NCI-H1930 (cell line): ENCODE data around the gene ING3.
"Not testable (repeated sequence)": the region's sequence is repeated elsewhere in the genome, so short reads cannot be mapped to it uniquely, and the experiment has no call there.

Source experiments
- DNase-seq, 2 experiments: peaks; one replicate each; lab custom pipeline; 2025; lab: John Stamatoyannopoulos, UW

The ING3 gene

DNA sequence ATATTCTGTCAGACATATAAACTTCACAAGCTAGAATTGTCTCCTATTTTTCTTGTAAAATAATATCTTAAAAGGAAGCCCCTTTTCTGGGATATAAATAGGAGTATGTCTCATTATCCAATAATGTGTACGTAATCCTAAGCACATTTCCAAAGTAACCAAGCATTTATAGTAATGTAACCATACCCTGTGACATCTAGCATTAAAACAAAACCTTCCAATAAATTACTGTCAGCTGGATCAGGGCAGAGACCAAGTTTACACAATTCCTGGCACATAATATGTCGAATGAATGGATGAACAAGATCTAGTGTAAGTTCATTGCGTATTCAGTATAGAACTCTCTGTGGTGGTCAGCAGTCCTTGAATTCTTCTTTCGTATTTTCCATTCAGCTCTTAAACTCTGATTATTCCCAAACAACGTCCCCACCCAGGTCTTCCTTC is 52.2 kb downstream of the ING3 start:
- DNase-seq = no peak

DNA sequence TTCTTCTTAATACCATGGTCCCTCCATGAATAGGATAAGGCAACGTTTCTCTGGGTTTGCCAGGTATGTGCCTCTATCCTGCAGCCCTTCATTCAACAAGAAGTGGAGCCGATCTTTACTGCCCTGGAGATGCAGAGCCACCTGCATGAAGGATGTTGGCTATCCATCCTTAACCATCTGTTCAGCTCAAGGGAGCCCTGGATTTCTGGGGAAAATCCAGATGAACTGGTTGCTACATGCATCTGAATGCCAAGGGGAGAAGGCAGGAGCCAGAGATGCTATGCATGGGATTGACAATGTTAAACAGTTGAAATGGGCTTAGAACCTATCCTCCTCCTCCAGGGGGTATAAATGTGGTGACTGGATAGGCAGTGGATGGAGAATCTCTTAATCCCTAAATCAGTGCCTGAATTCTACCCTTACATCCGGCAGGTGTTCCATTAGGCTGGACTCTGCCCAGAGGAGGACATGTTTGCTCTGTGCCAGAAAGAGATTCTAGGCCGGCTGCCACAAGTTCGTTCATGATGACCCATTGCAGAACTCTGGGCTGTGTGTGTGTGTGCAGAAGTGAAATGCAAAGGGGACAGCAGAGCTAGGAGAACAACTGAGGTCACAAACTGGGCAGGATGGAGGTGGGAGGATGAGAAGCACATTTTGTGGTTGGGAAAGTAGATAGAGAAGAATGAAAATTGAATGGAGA is 53.6 kb downstream of the ING3 start:
- DNase-seq = no peak

DNA sequence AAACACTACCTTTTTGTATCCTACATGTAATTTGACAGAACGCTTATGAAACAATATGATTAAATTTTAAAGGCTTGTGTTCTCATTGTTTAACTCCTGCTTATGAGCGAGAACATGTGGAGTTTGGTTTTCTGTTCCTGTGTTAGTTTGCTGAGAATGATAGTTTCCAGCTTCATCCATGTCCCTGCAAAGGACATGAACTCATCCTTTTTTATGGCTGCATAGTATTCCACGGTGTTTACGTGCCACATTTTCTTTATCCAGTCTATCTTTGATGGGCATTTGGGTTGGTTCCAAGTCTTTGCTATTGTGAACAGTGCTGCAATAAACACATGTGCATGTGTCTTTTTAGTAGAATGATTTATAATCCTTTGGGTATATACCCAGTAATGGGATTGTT is 54.5 kb downstream of the ING3 start:
- not testable (repeated sequence) for DNase-seq

DNA sequence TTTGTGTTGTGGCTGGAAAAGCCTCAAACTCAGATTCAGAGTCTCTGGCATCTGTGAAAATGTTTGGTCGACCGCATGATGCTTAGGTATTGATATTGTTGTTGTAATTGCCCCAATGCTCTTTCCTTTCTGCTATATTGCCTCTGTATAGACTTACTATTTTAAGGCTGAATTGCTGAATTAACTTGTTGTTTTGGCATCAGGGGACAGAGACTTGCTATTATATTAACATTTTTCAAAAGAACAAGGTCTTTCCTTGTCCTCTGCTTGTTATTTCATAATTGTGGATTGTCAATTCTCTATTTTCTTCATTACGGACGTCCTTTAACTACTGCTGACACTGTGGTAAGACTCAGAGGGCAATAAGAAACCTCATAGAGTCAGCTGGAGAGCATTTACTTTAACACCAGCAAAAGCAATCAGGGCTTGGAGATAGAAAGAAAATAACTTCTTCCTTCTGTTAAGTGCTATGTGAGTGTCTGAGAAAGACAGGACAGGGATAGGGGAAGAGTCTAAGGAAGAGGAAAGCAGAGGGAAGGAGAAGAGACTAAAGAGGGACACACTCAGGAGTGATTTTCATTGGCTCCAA is 55.5 kb downstream of the ING3 start:
- no peak for DNase-seq

DNA sequence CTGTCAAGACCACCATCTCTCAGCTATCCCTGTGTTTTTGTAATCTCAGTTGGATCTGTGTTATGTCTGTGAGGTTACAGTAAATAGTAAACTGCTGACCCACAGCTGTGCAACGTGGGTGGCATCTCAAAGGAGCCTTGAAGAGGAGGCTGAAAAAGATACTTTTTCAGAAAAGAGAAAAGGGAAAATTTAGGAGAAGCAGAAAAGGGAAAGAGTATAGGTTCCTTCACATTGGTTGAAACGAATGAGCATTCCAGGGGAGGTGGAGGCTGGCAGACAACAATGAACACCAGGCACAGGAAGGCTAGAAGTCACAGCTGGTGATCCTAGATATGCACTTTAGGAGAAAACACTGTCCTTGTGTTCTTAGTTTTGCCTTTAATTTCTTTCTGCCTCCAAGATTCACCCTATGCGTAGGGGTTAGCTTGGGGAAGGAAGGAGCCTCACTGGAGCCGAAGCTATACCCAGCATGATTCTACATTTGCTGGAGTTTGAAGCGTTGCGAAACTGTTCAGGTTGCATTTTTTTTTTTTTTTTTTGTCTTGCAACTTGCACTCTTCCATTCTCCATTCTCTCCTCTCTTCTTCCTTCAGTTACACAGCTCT is 56.2 kb downstream of the ING3 start:
- DNase-seq = no peak

DNA sequence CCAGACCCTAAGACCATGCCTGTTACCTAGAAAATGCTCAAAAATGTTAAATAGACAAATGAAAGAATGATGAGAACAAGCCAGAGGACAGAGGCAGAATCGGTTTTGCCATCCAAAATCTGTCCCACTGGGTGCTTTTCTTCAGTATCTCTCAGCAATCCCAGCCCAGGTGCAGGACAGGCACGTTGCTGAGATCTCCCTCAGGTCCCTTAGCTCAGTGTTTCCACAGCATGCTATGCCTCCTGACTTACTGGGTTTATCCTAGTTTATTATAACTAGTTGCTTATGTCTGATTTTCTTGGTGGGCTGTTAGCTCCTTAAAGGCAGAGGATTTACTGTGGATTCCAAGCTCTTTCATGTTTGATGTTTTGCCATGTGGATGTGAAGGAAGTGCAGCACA is 58.2 kb downstream of the ING3 start:
- no peak for DNase-seq

DNA sequence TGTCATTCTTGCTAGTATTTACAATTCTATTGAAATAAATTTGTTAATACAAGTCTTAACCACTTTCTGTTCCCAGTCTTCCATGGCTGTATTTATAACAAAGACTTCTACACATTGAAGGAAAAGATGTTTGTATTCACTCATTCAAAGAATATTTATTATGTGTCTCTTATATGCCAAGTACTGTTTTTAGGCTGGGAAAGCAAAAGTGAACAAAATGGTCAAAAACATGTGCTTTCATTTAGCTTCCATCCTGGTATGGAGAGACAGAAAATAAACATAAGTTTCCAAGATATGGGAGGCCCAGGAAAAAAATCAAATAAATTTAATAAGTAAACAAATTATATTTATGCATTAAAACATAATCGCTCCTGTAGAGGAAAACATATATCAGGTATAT is 60.8 kb downstream of the ING3 start:
- DNase-seq = no peak

DNA sequence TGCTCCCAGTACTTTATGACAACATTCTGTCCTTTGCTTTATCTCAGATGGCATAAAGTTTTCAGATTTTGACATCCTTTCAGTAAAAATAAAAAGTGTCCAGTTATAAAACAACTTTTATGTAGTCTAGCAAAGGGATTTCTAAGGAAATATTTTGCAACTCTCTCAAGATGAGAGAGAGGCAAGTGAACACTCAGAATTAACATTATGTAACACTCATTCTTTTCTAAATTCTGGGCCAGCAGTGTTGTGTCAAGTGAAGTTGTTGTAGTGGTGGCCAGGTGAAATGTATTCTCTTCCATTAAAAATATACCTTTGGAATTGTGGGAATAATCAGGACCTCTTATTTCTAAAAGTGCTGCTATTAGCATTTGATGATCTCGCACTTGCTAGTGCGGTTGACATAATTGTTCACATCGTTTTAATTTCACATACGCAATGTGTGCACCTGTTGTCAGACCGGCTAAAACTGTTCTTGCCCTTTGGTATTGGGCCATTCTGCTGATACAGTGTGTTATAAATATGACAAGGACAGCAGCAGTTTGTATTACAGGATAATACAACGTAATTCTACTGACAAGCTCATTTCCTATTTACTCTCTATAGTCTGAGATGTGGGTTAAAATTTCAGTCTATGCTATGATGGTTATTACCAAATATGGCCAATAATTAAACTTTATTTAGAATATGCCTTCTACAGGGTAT is 61.7 kb downstream of the ING3 start:
- DNase-seq = no peak

DNA sequence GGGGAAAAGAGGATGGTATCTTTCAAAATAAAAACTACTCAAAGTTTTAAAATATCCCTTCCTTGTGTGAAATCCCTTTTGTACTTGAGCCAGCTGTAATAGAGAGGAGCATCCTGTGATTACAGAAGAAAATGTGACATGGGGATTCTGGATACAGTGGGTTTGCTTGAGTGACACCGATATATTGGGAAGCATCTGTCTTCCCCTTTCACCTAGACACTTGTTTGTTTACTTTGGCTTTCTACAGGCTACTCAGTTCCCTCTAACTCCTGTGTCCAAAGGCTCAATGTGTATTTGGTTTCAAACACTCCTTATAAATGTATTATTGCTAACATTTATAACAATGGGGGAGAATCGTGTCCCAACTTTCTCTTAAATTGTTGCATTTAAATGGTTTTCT is 62.3 kb downstream of the ING3 start:
- DNase-seq = no peak

DNA sequence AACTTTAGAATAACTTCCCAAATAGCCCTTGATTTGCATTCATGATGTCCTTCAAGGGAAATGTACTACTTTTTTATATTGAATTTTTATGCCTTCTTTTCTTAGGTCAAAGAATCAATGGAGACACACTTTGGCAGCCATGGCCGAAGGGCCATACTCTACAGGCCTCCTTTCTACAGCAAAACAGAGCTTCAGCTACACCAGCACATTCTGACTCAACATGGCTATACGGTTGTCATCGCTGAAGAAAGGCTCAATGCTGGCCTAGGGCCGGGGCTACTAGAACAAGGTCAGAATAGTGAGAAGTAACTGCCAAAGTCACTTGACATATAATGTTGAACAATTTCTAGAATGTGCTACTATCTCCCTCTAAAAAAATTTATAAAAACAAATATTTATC is 65.0 kb downstream of the ING3 start:
- no peak for DNase-seq

DNA sequence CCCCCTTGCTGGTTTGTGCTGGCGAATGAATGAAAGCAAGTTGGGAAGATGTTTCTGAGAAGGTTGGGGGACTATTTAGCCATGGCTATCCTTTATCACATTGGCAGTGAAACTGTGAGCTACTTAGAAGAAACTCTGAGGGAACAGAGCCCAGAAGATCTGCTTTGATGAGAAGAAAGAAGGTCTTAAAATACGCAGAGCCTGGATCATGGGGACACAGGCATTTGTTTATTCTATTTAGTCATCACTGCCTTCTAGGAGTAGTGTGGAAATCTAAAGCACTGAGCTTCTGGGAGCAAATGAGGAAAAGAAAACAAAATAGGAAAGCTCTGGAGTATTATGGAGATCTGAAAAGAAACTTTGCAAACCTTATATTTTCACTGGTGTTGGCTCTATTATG is 66.4 kb downstream of the ING3 start:
- no peak for DNase-seq

DNA sequence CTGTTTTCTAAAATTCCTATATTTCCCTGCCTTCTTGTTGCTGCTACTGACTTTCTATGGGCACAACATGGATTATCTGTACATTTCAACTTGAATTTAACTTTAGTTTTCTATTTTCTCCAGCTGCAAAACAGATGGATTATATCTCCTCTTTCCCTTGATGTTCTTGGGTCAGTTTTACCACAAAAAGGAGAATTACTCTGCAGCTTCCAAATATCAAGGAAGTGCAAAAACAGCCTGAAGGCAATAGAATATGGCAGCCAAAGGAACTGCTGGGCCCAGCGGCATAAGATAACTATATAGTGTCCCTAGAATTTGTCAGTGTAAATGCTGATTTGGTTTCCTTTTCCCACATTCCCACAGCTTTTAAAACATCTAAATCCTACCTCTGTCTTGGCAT is 67.0 kb downstream of the ING3 start:
- DNase-seq = no peak

DNA sequence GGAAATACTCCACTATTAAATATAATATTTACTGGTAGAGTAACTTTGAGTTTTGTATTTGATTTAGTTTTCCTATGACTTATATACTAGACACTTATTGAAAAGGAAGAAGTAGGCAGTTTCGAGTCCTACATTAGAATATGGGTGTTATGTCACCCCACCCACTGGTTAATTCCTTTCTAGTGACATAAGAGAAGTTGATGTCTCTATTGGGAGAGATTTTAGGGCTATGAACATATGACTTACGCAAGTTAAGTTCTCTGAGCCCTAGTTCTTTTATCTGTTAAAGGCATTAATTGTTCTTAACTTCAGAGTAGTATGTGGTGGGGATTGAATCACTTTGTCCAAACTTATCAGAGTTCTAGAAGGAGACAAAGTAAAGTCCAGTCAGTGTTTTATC is 68.4 kb downstream of the ING3 start:
- DNase-seq = no peak

DNA sequence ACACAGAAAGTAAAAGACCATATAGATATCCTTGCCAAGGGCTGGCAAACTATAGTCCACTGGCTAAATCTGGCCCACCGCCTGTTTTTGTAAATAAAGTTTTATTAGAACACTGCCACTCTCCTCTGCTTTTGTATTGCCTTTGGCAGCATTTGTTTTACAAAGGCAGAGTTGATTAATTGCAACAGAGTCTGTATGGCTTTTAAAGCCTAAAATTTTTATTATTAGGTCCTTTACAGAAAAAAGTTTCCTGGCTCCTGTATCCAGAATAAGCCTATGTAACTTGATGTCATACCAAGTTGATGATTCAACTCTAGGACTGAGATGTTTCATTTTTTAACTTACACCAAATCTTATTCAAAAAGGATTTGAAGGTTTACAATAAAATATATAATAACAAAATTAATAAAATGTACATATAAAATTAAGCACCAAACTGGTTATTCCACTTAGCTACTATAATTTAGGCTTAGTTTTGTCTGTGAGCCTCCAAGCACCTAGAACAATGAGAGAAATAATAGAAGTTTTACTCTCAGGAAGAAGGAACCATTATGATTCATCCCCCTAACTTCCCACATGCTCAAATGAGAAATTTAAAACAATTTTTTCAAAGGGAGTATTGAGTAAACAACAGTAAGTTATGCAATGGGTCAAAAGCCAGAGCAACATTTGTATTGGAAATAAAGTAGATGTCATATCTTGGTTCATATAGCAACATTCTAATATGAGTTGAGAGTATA is 69.8 kb downstream of the ING3 start:
- no peak for DNase-seq

DNA sequence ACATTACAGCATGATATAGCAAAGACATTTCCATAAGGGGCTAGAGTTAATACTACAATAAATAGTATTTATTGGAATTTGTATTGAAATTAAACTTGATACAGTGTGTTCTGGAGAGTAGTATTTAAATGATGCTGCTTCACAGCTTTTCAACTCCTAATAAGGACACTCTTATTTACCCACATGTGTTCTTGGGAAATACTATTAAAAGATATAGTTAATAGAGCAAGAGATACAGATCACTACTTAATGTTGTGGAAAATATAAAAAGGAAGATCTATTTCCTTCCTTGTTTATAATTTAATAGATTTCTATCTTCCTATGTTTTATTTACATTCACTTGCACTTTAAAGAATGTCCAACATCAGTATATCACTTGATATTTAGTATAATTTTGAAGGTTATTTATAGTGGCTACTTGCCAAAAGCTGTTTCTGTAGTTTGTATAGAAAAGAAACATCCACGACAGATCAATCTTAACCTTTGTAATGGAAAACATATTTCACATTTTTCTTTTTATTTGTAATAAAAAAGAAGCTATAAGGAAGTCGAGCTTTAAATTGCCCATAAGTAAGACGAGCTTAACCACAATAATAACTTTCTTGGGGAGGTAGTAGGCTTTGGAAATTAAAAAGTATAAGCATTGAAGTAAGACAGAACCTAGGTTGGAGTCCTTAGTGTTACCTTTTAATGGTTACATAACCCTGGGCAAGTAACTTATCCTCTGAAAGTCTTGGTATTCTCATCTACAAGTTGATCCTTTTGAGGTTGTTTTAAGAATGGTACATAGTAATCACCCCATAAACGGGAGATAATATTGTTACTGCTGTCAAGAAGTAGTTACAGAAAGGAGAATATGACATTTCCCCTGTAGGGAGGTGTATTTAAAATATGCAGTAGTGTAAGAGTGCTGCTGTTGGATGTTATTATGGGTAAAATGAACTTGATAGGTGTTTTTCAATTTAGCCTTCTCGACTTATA is 70.7 kb downstream of the ING3 start:
- DNase-seq = no peak

DNA sequence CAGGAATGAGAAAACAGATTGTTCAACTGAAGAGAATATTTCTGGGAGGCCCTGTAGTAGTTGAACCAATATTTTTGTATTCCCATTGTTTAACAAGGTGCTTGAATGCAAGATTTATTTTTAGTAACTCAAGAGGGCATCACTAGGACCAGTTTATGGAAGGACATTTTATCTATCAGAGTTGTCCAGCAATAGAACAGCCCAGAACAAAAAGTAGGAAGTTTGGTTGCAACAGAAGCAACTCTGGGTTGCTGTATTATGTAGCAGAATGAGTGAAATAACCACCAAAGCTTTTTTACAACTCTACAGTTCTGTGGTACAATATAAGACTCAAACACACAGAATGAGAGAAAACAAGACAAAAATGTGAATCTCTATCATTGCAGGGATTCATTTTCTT is 72.6 kb downstream of the ING3 start:
- DNase-seq = no peak

DNA sequence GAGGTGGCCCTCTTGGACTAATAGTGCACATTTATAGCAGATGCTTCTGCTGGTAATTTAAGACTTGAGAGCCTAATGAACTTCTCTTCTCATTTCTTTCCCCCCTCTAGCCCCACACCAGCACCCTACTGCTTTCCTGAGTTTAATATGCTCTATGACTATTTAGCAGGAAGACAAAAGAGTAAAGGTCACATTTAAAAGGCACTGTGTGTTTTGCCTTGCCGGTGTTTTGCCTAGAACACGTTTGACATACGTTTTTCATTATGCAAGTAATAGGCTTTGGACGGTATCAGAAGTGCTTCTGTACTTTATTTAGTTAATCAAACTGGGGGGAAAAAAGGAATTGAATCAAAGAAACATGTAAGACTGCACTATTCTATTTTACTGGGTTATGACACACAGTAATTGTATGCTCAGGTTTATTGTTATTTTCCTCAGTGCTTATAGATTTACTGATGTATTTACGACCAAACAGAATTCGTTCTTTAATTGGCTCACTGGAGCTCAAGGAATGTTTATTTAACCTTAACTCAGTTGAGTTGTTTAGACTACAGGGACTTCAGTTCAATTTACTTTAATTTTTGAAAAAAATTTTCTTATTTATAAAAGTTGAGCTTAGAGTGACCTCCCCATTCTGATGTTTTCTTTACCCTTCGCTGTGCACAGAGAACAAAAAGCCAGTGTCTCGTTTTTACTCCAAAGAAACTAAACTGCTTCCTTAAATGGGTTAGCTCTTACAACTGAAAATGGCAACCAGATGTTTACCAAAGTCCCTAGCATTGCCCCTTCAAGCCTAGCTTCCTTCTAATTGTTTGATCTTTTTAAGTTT is 73.3 kb downstream of the ING3 start:
- DNase-seq = no peak

DNA sequence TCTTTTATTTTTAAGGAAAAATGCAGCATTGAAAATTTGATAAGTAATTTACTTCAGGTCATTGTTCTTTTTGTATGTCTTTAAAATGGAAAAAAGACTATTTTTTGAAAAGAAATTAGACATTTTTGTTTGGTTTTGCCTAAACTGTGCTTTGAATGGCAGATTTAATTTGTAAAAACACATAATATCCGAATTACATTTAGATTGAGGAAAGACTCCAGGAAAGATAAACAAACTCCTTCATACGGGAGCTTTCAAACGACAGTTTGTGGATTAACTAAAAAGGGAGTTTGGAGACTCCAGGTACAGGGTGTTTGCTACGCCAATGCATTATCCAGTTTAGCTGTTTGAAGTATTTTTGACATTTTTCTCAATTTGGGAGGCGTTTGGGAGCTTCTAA is 74.0 kb downstream of the ING3 start:
- no peak for DNase-seq

DNA sequence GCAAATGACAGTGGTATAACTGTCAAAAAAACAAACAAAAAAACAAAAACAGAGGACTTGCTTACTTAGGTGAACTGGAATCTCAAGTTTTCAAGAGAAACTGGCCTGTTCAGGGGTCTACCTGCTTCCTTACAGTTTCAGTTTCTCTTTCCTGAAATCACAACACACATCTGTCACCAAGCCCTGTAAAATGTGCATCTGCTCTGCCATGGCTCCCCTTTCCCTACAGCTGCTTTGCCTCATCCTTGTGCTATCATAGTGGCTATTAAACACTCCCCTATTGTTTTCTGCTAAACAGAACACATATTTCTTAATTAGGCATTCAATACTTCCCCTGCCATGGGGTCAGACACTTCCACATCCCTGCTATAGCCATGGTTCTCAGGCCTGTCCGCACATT is 75.6 kb downstream of the ING3 start:
- DNase-seq = no peak

DNA sequence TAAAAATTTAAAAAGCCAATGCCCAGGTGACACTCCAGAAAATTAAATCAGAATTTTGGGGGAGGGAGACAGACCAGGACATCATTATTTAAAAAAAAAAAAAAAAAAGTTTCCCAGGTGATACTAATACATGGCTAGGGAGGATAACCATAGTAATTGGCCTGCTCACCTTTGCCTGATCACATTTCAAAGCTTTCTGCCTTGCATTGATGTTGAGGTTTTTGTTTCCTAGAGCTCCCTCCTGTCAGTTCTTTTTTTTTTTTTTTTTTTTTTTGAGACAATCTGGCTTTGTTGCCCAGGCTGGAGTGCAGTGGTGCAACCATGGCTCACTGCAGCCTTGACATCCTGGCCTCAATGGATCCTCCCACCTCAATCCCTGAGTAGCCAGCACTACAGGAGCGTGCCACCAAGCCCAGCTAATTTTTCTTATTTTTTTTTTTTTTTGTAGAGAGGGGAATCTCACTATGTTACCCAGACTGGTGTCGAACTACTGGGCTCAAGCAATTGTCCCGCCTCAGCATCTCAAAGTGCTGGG is 76.1 kb downstream of the ING3 start:
- no peak for DNase-seq
